Neural crest cell (in vitro differentiated cells): ENCODE measurements around the gene MAML3. TPM values are rescaled to one million over a fixed set of nuclear protein-coding genes. Genes with fewer than 3 reads are reported as not detected.

ENCODE experiments used
- DNase-seq: peaks from one replicate; pipeline ENCODE4 v3.0.0; 2021; ENCODE audit warnings: low read depth, mixed read lengths, low spot score
- H3K27ac Mint-ChIP-seq: one replicate; pipeline ENCODE4 v1.8.0; 2021; ENCODE audit warnings: mild to moderate bottlenecking, mixed read lengths; ENCODE audit not compliant: unreplicated experiment
- H3K27me3 Mint-ChIP-seq: 2 replicates; pipeline ENCODE4 v1.8.0; 2021; ENCODE audit warnings: low read depth, mild to moderate bottlenecking, mixed read lengths
- H3K36me3 Mint-ChIP-seq: 2 replicates; pipeline ENCODE4 v1.8.0; 2021; ENCODE audit warnings: low read depth, mild to moderate bottlenecking, mixed read lengths
- H3K4me1 Mint-ChIP-seq: 2 replicates; pipeline ENCODE4 v1.8.0; 2021; ENCODE audit warnings: mixed read lengths
- H3K4me3 Mint-ChIP-seq: one replicate; pipeline ENCODE4 v1.8.0; 2021; ENCODE audit warnings: mild to moderate bottlenecking, mixed read lengths
- H3K9me3 Mint-ChIP-seq: 2 replicates; pipeline ENCODE4 v1.8.0; 2021; ENCODE audit warnings: mixed read lengths
- CTCF ChIP-seq: fragments of 200-600 bp; sonication (generic); conservative IDR thresholded peaks from 2 replicates; pipeline ENCODE4 v1.5.0; 2021; ENCODE audit warnings: antibody characterized with exemption, mild to moderate bottlenecking
- total RNA-seq: library from RNA; stranded (reverse); gene quantifications from 2 replicates; pipeline ENCODE4 v1.2.1, GENCODE V29; 2021

Gene MAML3
- total RNA-seq, 1 donor from 2014 or later = 21.8 TPM

DNA sequence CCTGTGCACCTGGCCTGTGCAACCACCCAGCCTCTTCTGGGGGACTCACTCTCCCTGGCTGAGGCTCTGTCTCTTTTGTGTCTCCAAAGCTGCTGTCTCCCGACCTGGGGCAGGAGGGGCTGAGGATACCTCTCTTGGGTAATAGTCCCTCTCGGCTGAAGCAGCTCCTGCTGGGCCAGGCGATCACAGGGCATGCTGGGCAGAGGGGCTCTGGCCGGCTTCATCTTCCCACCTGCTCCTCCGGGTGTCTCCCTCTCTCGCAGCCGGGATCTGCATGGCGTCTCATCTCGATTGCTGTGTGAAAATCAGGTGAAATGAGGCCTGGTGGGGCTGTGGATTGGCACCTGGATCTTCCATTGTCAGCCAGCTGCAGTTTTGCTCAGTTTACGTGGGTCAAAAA lies 435.2 kb downstream of the MAML3 start:
- H3K4me1 Mint-ChIP-seq = peaks cover 2% of the 10 kb centered on the region
- no peak overlapping the region for H3K27ac Mint-ChIP-seq
- no peak for TF ChIP-seq CTCF
- H3K4me3 Mint-ChIP-seq = no peak overlapping the region
- H3K9me3 Mint-ChIP-seq = no peaks in the 10 kb centered on the region
- H3K36me3 Mint-ChIP-seq = peaks cover 13% of the 10 kb centered on the region
- no peaks in the 10 kb centered on the region for H3K27me3 Mint-ChIP-seq
- DNase-seq = no peak

DNA sequence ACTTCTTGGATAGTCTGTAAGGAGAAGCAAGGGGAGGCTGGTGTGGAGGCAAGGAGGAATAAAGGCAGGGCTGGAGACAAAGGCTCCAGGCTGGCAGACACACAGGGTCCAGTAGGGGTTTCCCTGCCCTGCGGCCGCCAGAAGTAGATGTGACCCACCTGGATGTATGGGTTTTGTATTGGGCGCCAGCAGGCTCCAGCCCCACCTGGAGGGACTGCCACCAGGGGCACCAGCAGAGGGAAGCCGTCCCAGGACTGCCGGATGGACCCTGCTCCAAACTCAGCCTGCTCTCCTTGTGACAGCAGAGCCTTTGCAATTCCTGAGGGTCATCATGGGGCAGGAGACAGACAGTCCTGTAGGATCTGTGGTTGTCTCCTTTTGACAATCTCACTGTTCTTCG lies 435.6 kb downstream of the MAML3 start:
- TF ChIP-seq CTCF = no peak
- H3K9me3 Mint-ChIP-seq = no peaks in the 10 kb centered on the region
- no peak overlapping the region for H3K4me3 Mint-ChIP-seq
- no peak overlapping the region for H3K27ac Mint-ChIP-seq
- peaks cover 13% of the 10 kb centered on the region for H3K36me3 Mint-ChIP-seq
- no peak for DNase-seq
- H3K4me1 Mint-ChIP-seq = peaks cover 4% of the 10 kb centered on the region
- no peaks in the 10 kb centered on the region for H3K27me3 Mint-ChIP-seq

GRCh38 chr4:139715746-139716391 lies 438.1 kb downstream of the MAML3 start:
- Mint-ChIP-seq H3K9me3 (no peaks in the 10 kb centered on the region), H3K36me3 (peaks cover 15% of the 10 kb centered on the region), H3K4me1 (peaks cover 10% of the 10 kb centered on the region), H3K27ac (no peak overlapping the region), H3K4me3 (no peak overlapping the region), H3K27me3 (no peaks in the 10 kb centered on the region)
- no peak for TF ChIP-seq CTCF
- no peak for DNase-seq

- Mint-ChIP-seq H3K27me3 (no peaks in the 10 kb centered on the region), H3K27ac (peak overlapping the region; percentile 69), H3K9me3 (no peaks in the 10 kb centered on the region), H3K36me3 (peaks cover 21% of the 10 kb centered on the region), H3K4me1 (peaks cover 14% of the 10 kb centered on the region), H3K4me3 (no peak overlapping the region)
- no peak for TF ChIP-seq CTCF
- DNase-seq = no peak
Observed at GRCh38 chr4:139712882-139713281, 441.1 kb downstream of the MAML3 start.

DNA sequence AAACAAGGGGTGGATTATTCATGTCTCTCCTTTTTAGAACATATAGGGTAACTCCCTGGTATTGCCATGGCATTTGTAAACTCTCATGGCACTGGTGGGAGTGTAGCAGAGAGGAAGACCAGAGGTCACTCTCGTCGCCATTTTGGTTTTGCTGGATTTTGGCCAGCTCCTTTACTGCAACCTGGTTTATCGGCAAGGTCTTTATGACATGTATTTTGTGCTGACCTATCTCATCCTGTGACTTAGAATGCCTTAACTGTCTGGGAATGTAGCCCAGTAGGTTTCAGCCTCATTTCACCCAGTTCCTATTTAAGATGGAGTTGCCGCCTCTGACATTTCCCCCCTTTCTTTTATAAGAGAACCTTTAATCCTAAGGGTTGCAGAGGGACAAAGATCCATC lies 442.5 kb downstream of the MAML3 start:
- peaks cover 14% of the 10 kb centered on the region for H3K4me1 Mint-ChIP-seq
- no peak overlapping the region for H3K27ac Mint-ChIP-seq
- H3K27me3 Mint-ChIP-seq = no peaks in the 10 kb centered on the region
- H3K36me3 Mint-ChIP-seq = peaks cover 21% of the 10 kb centered on the region
- H3K4me3 Mint-ChIP-seq = no peak overlapping the region
- H3K9me3 Mint-ChIP-seq = peaks cover 2% of the 10 kb centered on the region
- no peak for TF ChIP-seq CTCF
- no peak for DNase-seq
